ENCODE data around the gene SNCA. TPM values are rescaled to one million over a fixed set of nuclear protein-coding genes. Genes with fewer than 3 reads are reported as not detected.

SNCA gene
- total RNA-seq, 4 donors from 2014 or later = 9.8 to 25.6 (median 16.7) TPM

DNA sequence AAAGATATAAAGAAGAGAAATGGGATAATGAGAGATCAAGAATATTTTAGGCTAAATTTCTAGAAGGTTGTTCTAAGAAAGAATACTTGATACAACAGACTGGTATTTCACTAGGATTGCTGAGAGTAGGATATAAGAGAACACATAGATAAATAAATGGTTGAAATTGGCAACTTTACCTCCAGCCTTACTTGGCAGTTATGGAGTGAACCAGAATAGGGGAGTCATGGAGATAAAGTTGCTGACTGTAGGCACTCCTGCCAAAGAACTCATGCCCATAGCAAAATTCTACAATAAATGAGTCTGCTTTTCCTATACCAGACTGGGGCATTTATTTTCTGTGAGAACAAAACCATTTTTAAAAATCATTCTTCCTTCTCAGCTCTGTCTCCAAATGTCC is 31.3 kb upstream of the SNCA start:
- TF ChIP-seq, protein P1, sequence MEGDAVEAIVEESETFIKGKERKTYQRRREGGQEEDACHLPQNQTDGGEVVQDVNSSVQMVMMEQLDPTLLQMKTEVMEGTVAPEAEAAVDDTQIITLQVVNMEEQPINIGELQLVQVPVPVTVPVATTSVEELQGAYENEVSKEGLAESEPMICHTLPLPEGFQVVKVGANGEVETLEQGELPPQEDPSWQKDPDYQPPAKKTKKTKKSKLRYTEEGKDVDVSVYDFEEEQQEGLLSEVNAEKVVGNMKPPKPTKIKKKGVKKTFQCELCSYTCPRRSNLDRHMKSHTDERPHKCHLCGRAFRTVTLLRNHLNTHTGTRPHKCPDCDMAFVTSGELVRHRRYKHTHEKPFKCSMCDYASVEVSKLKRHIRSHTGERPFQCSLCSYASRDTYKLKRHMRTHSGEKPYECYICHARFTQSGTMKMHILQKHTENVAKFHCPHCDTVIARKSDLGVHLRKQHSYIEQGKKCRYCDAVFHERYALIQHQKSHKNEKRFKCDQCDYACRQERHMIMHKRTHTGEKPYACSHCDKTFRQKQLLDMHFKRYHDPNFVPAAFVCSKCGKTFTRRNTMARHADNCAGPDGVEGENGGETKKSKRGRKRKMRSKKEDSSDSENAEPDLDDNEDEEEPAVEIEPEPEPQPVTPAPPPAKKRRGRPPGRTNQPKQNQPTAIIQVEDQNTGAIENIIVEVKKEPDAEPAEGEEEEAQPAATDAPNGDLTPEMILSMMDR (IDR thresholded peaks at IDR 0.05) = no peak
- TF ChIP-seq POLR2A (IDR thresholded peaks at IDR 0.05) = no peak
- DNase-seq (ENCODE audit: low spot score in 2 of 2) = no peak
- H3K4me3 ChIP-seq (ENCODE audit: low read depth, poor library complexity, severe bottlenecking) = no peak overlapping the region
- intact Hi-C loops (cut with DNase I; ENCODE audit: low total_unique reads) = no loop called here

DNA sequence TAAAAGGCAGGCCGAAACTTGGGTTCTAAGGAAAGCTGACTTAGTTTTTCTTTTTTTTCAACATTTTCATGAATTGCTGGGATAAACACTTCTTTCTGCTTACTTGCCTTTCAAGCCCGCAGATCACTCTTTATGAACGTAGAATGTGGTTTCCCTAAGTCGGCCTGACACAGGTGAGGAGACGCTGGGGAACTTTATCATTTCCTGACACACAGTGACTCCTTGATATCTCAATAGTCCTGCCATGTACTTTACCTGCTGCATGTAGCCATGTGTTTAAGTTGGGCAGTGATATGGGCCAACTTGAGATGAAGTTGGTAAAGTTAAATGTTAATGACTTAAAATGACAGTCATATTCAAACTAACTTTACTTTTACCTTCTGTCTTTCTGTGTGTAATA is 26.6 kb upstream of the SNCA start:
- 51 to 62% methylated on average over 5 of the region's 5 CpGs for WGBS, 2 donors
- intact Hi-C loops (cut with DNase I; ENCODE audit: low total_unique reads) = no loop called here

DNA sequence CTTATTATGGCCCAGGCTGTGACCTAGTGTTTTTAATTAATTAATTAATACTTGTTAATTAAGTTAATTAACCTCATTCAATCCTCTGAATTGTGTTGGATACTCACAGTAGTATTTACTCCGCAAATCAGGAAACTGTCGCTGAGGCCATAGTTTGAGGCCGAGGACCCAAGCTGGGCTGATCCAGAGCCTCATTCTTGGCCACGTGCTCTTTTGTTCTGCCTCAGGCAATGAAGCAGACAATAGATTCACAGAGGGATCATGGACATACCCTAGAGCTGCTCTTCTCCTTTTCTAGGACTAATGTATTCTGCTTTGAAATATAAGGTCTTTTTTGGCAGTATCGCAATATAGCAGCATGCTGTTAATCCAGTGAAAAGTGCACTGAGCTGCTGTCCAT is 24.0 kb upstream of the SNCA start:
- no peak overlapping the region for H3K4me3 ChIP-seq (ENCODE audit: low read depth, poor library complexity, severe bottlenecking)
- no peak for TF ChIP-seq POLR2A (IDR thresholded peaks at IDR 0.05)
- TF ChIP-seq, protein P1 (IDR thresholded peaks at IDR 0.05) = no peak
- no peak for DNase-seq (ENCODE audit: low spot score in 2 of 2)
- WGBS, 2 donors = 84 to 85% methylated on average over 5 of the region's 5 CpGs
- intact Hi-C loops (cut with DNase I; ENCODE audit: low total_unique reads) = no loop called here

More for the DNA sequence above, 26.6 kb upstream of the SNCA start:
- no peak for DNase-seq (ENCODE audit: low spot score in 2 of 2)
- TF ChIP-seq POLR2A (IDR thresholded peaks at IDR 0.05) = no peak
- TF ChIP-seq, protein P1 (IDR thresholded peaks at IDR 0.05) = no peak
- no peak overlapping the region for H3K4me3 ChIP-seq (ENCODE audit: low read depth, poor library complexity, severe bottlenecking)

DNA sequence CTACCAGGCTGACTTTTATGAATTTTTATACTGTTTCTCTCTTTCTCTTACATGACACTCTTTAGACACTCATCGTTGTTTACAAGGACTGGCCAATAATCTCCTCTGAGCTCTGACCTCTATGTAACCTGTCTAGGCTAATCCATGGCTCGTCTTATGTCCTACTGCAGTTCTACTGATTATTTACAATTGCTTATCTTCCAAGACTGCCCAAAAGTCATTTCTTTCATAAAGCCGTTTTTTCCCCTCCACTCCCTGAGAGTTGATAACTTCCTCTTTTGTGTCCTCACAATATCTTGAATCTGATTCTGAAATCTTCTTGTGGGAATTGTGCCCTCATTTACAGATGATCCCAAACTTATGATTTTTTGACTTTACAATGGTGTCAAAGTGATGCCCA is 18.3 kb upstream of the SNCA start:
- WGBS, 2 donors = 83 to 88% methylated on average over 3 of the region's 3 CpGs
- intact Hi-C loops (cut with DNase I; ENCODE audit: low total_unique reads) = no loop called here
- TF ChIP-seq, protein P1 (IDR thresholded peaks at IDR 0.05) = no peak
- no peak for TF ChIP-seq POLR2A (IDR thresholded peaks at IDR 0.05)
- DNase-seq (ENCODE audit: low spot score in 2 of 2) = no peak
- H3K4me3 ChIP-seq (ENCODE audit: low read depth, poor library complexity, severe bottlenecking) = no peak overlapping the region

DNA sequence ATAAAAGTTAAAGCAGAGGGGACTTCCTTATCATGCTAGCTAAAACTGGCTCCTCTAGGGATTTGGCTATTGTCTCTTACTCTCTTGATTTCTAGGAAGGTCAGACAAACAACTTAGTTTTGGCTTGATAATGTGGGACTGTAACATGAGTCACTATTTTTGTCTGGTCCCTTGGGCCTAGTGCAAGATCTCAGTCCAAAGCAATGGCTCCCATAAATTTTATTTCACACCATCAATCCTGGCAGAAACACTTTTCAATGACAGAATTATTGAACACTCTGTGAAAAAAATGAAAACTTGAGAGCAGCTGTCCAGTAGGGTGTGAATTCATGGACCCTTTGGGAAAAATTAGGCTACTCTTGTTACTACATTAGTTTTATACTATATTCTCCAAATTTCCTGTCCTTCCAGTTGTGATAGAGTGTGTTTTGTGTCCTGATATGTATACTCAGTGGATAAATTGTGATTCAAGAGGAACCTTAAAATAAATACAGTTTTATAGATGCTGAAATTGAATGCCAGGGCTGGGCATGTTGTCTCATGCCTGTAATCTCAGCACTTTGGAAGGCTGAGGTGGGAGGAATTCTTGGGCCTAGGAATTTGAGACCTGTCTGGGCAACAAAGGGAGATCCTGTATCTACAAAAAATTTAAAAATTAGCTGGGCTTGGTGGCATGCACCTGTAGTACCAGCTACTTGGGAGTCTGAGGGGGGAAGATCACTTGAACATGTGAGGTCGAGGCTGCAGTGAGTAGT is 10.8 kb upstream of the SNCA start:
- 67 to 70% methylated on average over 1 of the region's 1 CpG for WGBS, 2 donors
- TF ChIP-seq, protein P1 (IDR thresholded peaks at IDR 0.05) = no peak
- TF ChIP-seq POLR2A (IDR thresholded peaks at IDR 0.05) = no peak
- no peak for DNase-seq (ENCODE audit: low spot score in 2 of 2)
- no peak overlapping the region for H3K4me3 ChIP-seq (ENCODE audit: low read depth, poor library complexity, severe bottlenecking)
- intact Hi-C loops (cut with DNase I; ENCODE audit: low total_unique reads) = no loop called here

DNA sequence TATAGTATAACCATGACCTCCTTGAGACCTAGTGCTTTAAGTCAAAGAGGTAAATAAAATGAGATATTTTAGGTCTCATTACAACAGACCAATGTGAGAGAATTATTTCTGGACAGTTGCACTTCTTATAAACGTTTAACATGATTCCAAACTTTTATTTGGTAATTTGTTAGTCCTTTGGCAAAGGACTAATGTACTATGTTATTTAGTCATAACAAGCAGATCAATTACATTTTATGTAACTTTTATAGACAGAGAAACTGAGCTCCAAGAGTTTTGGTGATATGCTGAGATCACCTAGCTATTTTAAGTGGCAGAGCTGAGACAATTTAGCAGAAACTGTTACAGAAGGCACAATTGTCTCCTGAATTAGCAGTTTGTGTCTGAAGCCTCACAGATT is 2.6 kb upstream of the SNCA start:
- no peak for DNase-seq (ENCODE audit: low spot score in 2 of 2)
- WGBS, 2 donors = 78 to 83% methylated on average over 1 of the region's 1 CpG
- intact Hi-C loops (cut with DNase I; ENCODE audit: low total_unique reads) = no loop called here
- H3K4me3 ChIP-seq (ENCODE audit: low read depth, poor library complexity, severe bottlenecking) = no peak overlapping the region
- TF ChIP-seq, protein P1 (IDR thresholded peaks at IDR 0.05) = no peak
- no peak for TF ChIP-seq POLR2A (IDR thresholded peaks at IDR 0.05)
